CD4-positive, alpha-beta T cell treated with Interleukin-12 subunit alpha and Interleukin-12 subunit beta, for 1 hour (primary cell): ENCODE results near the gene ROR1.

Experiments
- DNase-seq: peaks from one replicate; pipeline ENCODE4 v3.0.0-alpha.2; 2020

The ROR1 gene

GRCh38 chr1:63916485-63917360 is 142.9 kb downstream of the ROR1 start:
- DNase-seq: no peak

- DNase-seq: no peak
These were observed 144.0 kb downstream of the ROR1 start for GRCh38 chr1:63917571-63918417.

- no peak for DNase-seq
These were observed 144.7 kb downstream of the ROR1 start for GRCh38 chr1:63918418-63918945.

- no peak for DNase-seq
These were observed 146.6 kb downstream of the ROR1 start for GRCh38 chr1:63920154-63921117.

GRCh38 chr1:63921359-63921758 is 147.5 kb downstream of the ROR1 start:
- DNase-seq: no peak

- no peak for DNase-seq
These were observed 148.0 kb downstream of the ROR1 start for GRCh38 chr1:63921802-63922201.

GRCh38 chr1:63922848-63923247 is 149.0 kb downstream of the ROR1 start:
- no peak for DNase-seq

- no peak for DNase-seq
These were observed 149.5 kb downstream of the ROR1 start for GRCh38 chr1:63923302-63923701.

GRCh38 chr1:63924600-63924999 is 150.8 kb downstream of the ROR1 start:
- no peak for DNase-seq

GRCh38 chr1:63928186-63929105 is 154.6 kb downstream of the ROR1 start:
- no peak for DNase-seq

GRCh38 chr1:63929106-63929478 is 155.3 kb downstream of the ROR1 start:
- no peak for DNase-seq

- no peak for DNase-seq
These were observed 157.7 kb downstream of the ROR1 start for GRCh38 chr1:63931468-63931867.

- DNase-seq: no peak
These were observed 160.9 kb downstream of the ROR1 start for GRCh38 chr1:63934697-63935096.

- no peak for DNase-seq
These were observed 161.3 kb downstream of the ROR1 start for GRCh38 chr1:63935143-63935542.

- DNase-seq: no peak
These were observed 161.7 kb downstream of the ROR1 start for GRCh38 chr1:63935553-63935952.

GRCh38 chr1:63936276-63936675 is 162.5 kb downstream of the ROR1 start:
- no peak for DNase-seq

- no peak for DNase-seq
These were observed 163.0 kb downstream of the ROR1 start for GRCh38 chr1:63936801-63937200.

- no peak for DNase-seq
These were observed 163.7 kb downstream of the ROR1 start for GRCh38 chr1:63937461-63938022.

- no peak for DNase-seq
These were observed 166.6 kb downstream of the ROR1 start for GRCh38 chr1:63940440-63940839.

- no peak for DNase-seq
These were observed 169.6 kb downstream of the ROR1 start for GRCh38 chr1:63943393-63943792.

GRCh38 chr1:63945943-63946342 is 172.1 kb downstream of the ROR1 start:
- DNase-seq: no peak
